Testis (tissue), 2 donors: ENCODE measurements around the gene TRIM41.

Source experiments
- POLR2A ChIP-seq: fragments of 450-650 bp; IDR thresholded peaks from one replicate; pipeline ENCODE4 v1.6.1; 2017; ENCODE audit warnings: antibody characterized with exemption, mild to moderate bottlenecking, moderate library complexity
- TF ChIP-seq, protein P1 (sequence below), 3 experiments: fragments of 450-650 bp in 2 of 3; fragments of 200-600 bp in 1 of 3; sonication (generic) in 1 of 3; IDR thresholded peaks; one replicate each; pipeline ENCODE4 v1.5.1; 2016 to 2019; ENCODE audit warnings: antibody characterized with exemption in 3 of 3, mild to moderate bottlenecking in 2 of 3, moderate library complexity in 1 of 3

DNA sequence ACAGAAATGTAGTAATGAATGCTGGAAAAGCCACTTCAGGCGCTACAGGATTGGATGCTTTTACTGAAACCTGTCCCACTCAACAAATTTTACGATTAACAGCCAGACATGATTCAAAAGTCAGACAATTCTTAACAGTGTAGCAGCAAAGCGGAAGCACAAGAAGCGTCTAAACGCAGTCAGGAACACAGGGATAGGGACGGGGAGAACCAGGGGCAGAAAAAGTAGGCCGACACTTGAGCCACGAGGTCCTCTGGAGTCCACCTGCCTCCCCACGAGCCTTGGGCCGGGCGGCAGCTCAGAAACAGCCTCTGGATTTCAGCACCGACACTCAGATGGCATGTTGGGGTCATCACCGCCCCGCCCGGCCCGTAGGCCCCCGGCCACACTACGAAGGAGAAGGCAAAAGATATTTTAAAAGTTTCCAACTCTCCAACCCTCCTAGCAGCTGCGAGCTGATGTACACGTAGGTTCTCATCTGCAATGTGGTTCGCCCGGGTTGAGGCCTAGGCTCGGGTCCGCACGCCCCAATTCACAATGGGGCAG, 20.0 kb downstream of the TRIM41 start:
- TF ChIP-seq, protein P1, sequence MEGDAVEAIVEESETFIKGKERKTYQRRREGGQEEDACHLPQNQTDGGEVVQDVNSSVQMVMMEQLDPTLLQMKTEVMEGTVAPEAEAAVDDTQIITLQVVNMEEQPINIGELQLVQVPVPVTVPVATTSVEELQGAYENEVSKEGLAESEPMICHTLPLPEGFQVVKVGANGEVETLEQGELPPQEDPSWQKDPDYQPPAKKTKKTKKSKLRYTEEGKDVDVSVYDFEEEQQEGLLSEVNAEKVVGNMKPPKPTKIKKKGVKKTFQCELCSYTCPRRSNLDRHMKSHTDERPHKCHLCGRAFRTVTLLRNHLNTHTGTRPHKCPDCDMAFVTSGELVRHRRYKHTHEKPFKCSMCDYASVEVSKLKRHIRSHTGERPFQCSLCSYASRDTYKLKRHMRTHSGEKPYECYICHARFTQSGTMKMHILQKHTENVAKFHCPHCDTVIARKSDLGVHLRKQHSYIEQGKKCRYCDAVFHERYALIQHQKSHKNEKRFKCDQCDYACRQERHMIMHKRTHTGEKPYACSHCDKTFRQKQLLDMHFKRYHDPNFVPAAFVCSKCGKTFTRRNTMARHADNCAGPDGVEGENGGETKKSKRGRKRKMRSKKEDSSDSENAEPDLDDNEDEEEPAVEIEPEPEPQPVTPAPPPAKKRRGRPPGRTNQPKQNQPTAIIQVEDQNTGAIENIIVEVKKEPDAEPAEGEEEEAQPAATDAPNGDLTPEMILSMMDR (IDR thresholded peaks at IDR 0.05) = no peak
- TF ChIP-seq POLR2A = no peak
